Measurements from ENCODE around the gene F10. TPM values are rescaled to one million over a fixed set of nuclear protein-coding genes. Genes with fewer than 3 reads are reported as not detected.
A peak's percentile ranks its signal among the peaks of the same experiment; 100 is the strongest.
"Not testable (repeated sequence)": the region's sequence is repeated elsewhere in the genome, so short reads cannot be mapped to it uniquely, and the experiment has no call there.

F10 gene
- total and polyA plus RNA-seq, 2 of the 13 experiments (the other 11 are each of a cell fraction or from before 2014, with no cell fraction given) = 58.4 to 237 TPM

DNA sequence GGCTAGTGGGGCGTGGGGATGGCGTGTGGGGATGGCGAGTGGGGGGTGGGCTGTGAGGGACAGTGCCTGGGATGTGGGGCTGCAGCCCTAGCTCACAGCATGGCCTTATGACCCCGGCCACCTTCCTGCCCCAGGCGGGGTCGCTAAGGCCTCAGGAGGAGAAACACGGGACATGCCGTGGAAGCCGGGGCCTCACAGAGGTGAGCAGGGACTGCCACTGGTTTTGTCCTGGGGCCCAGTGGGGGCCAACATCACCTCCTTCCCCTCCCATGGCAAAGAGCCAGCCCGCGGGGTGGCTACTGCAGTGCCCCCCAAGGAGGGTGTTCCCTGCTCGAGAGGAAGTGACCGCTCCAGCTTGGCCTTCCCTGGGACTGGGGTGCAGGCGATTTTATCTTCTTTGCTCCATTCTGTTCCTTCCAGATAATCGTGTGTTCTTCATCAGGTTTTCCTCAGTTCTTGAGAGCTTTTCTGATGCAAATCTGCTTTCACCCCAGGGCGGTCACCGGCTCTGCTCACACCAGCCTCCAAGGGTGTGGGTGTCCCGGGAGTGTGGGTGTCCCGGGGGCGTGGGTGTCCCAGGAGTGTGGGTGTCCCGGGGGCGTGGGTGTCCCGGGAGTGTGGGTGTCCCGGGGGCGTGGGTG lies 15.8 kb upstream of the F10 start:
- in situ Hi-C loops (cut with HindIII; ENCODE audit: extremely low pct_ligation_motif_present, low pct_unique_long_range_greater_than_20kb) (no loop called here), intact Hi-C loops (cut with micrococcal nuclease; ENCODE audit: unreplicated experiment) (no loop called here)
- TF ChIP-seq KLF15 (CRISPR knock-in tag; IDR thresholded peaks at IDR 0.05; ENCODE audit: borderline replicate concordance) (no peak), NR2F6 (IDR thresholded peaks at IDR 0.05) (no peak), NR2F6 (CRISPR knock-in tag; IDR thresholded peaks at IDR 0.05) (no peak), ZNF644 (CRISPR knock-in tag; IDR thresholded peaks at IDR 0.05; ENCODE audit: low read depth) (no peak), ZNF24 (IDR thresholded peaks at IDR 0.05) (no peak), ZBTB38 (CRISPR knock-in tag; IDR thresholded peaks at IDR 0.05) (peak; percentile 84), RBFOX2 (IDR thresholded peaks at IDR 0.05; ENCODE audit: low read depth, low read length) (0 out of 2 replicates have a peak, but pooled peaks have one; percentile 12)
- TF ChIP-seq, protein P1, sequence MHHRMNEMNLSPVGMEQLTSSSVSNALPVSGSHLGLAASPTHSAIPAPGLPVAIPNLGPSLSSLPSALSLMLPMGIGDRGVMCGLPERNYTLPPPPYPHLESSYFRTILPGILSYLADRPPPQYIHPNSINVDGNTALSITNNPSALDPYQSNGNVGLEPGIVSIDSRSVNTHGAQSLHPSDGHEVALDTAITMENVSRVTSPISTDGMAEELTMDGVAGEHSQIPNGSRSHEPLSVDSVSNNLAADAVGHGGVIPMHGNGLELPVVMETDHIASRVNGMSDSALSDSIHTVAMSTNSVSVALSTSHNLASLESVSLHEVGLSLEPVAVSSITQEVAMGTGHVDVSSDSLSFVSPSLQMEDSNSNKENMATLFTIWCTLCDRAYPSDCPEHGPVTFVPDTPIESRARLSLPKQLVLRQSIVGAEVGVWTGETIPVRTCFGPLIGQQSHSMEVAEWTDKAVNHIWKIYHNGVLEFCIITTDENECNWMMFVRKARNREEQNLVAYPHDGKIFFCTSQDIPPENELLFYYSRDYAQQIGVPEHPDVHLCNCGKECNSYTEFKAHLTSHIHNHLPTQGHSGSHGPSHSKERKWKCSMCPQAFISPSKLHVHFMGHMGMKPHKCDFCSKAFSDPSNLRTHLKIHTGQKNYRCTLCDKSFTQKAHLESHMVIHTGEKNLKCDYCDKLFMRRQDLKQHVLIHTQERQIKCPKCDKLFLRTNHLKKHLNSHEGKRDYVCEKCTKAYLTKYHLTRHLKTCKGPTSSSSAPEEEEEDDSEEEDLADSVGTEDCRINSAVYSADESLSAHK (CRISPR knock-in tag; IDR thresholded peaks at IDR 0.05; ENCODE audit: borderline replicate concordance) = no peak
- no peaks in the 10 kb centered on the region for H4K20me1 ChIP-seq (ENCODE audit: insufficient read depth, low read length)
- WGBS (ENCODE audit: low lambda C conversion rate) = 93% methylated on average over 22 of the region's 25 CpGs
- H3K9me3 ChIP-seq (ENCODE audit: low read length) = no peaks in the 10 kb centered on the region
- H3K9ac ChIP-seq (ENCODE audit: insufficient read depth, low read depth, low read length) = no peak overlapping the region
- FAIRE-seq (no peak), ATAC-seq (no peak), DNase-seq (ENCODE audit: low spot score) (no peak)
- H3K4me3 ChIP-seq (replicated peaks in 1 of 3; ENCODE audit: insufficient read depth in 1 of 3, low read depth in 2 of 3, low read length in 3 of 3) = peak overlapping the region in 1 of 3 experiments; percentile 60; a peak in 2 of 6 replicates
- no peaks in the 10 kb centered on the region for H3K36me3 ChIP-seq (replicated peaks in 1 of 2; ENCODE audit: control insufficient read depth in 1 of 2, insufficient read depth in 2 of 2, low read length in 2 of 2)
- peaks cover 39% of the 10 kb centered on the region for H3K4me1 ChIP-seq (ENCODE audit: insufficient read depth, low read length)
- ChIA-PET POLR2A (no interaction called here), CTCF (ENCODE audit: low intra/inter-chr PET ratio, low total read pairs) (no interaction called here)
- 0 out of 2 replicates have a peak overlapping the region, but pooled peaks have one; percentile 3 for H3K4me2 ChIP-seq (ENCODE audit: low read depth, low read length)
- peak overlapping the region; percentile 42 for H3K27ac ChIP-seq (ENCODE audit: extremely low read length, insufficient read depth, low read length)
- H3K27me3 ChIP-seq (ENCODE audit: control insufficient read depth in 1 of 2, insufficient read depth in 2 of 2, low read length in 2 of 2) = no peaks in the 10 kb centered on the region
- BruUV-seq (replicated peaks) = no TSS peak
- H3K79me2 ChIP-seq (ENCODE audit: insufficient read depth, low read length) = peaks cover 8% of the 10 kb centered on the region
- no peak overlapping the region for H2AFZ ChIP-seq (ENCODE audit: low read length)

GRCh38 chr13:113108521-113108920 lies 14.1 kb upstream of the F10 start:
- 95% methylated on average over 27 of the region's 27 CpGs for WGBS (ENCODE audit: low lambda C conversion rate)
- BruUV-seq (replicated peaks); FAIRE-seq; in situ Hi-C loops (cut with HindIII; ENCODE audit: extremely low pct_ligation_motif_present, low pct_unique_long_range_greater_than_20kb); H3K9me3 ChIP-seq (ENCODE audit: low read length); H3K9ac ChIP-seq (ENCODE audit: insufficient read depth, low read depth, low read length); intact Hi-C loops (cut with micrococcal nuclease; ENCODE audit: unreplicated experiment); H3K4me2 ChIP-seq (ENCODE audit: low read depth, low read length); H2AFZ ChIP-seq (ENCODE audit: low read length); H3K27me3 ChIP-seq (ENCODE audit: control insufficient read depth in 1 of 2, insufficient read depth in 2 of 2, low read length in 2 of 2); ATAC-seq; DNase-seq (ENCODE audit: low spot score); H3K79me2 ChIP-seq (ENCODE audit: insufficient read depth, low read length); H3K4me3 ChIP-seq (replicated peaks in 1 of 3; ENCODE audit: insufficient read depth in 1 of 3, low read depth in 2 of 3, low read length in 3 of 3); H3K27ac ChIP-seq (ENCODE audit: extremely low read length, insufficient read depth, low read length); POLR2A ChIA-PET; H3K36me3 ChIP-seq (replicated peaks in 1 of 2; ENCODE audit: control insufficient read depth in 1 of 2, insufficient read depth in 2 of 2, low read length in 2 of 2); CTCF ChIA-PET (ENCODE audit: low intra/inter-chr PET ratio, low total read pairs); H4K20me1 ChIP-seq (ENCODE audit: insufficient read depth, low read length): not testable (repeated sequence)
- H3K4me1 ChIP-seq (ENCODE audit: insufficient read depth, low read length) = peaks cover 32% of the 10 kb centered on the region
